ENCODE data around the gene ANO10.
A peak's percentile ranks its signal among the peaks of the same experiment; 100 is the strongest.
"Not testable (repeated sequence)": the region's sequence is repeated elsewhere in the genome, so short reads cannot be mapped to it uniquely, and the experiment has no call there.

Gene ANO10

GRCh38 chr3:43629257-43629656 lies 7.4 kb upstream of the ANO10 start:
- DNase-seq (ENCODE audit: low spot score), result no peak

GRCh38 chr3:43627360-43627759 lies 5.5 kb upstream of the ANO10 start:
- DNase-seq (ENCODE audit: low spot score), result no peak

DNA sequence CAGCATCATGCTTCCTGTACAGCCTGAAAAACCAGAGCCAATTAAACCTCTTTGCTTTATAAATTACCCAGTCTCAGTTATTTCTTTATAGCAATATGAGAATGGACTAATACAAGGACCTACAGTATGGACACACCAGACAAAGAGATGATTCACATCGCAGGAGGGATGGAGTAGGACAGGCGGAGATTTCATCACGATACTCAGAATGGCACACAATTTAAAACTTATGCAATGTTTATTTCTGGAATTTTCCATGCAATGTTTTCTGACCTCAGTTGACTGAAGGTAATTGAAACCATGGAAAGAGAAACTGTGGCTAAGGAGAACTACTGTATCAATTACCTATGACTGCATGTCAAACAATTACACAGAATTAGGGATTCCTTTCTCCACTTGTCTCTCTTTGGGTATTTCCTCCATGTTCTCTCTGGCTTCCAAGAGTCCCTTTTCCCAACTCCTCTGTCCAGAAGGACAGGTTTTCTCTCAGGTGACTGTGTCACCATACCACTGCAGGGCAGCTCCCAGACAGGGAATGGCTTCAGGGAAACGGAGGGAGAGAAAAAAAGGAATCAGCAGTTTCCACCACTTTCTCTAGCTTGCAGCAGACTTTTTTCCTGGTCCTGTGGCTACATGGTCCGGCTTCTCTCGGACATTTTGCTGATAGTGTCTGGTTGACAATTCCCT lies 3.0 kb upstream of the ANO10 start:
- no peak for DNase-seq (ENCODE audit: low spot score)

- peak; percentile 25 for DNase-seq (ENCODE audit: low spot score)
These were observed 768 bp downstream of the ANO10 start for GRCh38 chr3:43620831-43621655.

GRCh38 chr3:43619588-43619987 lies 2.2 kb downstream of the ANO10 start:
- DNase-seq (ENCODE audit: low spot score), result no peak

- DNase-seq (ENCODE audit: low spot score), result no peak
These were observed 3.7 kb downstream of the ANO10 start for GRCh38 chr3:43618142-43618541.

GRCh38 chr3:43616034-43616433 lies 5.8 kb downstream of the ANO10 start:
- no peak for DNase-seq (ENCODE audit: low spot score)

DNA sequence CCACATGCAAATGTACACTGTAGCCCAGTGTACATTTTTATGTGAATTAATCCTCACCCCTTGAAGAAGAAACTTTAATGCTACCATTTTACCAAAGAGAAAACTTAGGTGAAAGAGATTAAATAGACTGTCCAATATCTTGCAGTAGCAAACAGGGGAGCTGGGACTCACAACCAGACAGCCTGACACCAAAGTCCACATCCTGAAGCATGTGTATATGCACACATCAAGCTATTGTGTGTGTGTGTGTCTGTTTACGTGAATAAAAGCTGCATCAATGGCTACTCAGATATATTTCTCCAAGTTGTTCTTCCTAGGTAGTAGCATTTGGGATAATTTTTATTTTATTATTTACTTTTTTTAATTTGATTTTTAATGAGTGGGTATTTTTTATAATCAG lies 6.7 kb downstream of the ANO10 start:
- no peak for DNase-seq (ENCODE audit: low spot score)

DNA sequence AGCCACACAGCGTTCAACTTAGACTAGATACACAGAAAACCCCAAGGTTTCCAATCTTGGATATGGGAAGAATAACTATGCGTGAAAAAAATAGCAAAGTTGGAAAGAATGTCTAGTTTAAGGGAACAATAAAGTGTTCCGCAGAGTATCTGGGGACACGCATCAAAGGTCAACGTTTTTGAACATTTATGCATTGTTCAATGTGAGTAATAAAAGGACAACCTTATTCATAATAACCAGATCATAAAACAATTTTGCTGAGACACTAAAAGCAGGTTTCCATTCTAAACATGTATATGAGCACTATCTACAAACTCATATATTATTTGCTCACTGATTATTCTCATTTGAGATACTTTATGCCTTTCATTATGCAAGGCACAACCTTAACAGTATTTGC lies 7.8 kb downstream of the ANO10 start:
- no peak for DNase-seq (ENCODE audit: low spot score)

GRCh38 chr3:43612419-43612818 lies 9.4 kb downstream of the ANO10 start:
- no peak for DNase-seq (ENCODE audit: low spot score)

DNA sequence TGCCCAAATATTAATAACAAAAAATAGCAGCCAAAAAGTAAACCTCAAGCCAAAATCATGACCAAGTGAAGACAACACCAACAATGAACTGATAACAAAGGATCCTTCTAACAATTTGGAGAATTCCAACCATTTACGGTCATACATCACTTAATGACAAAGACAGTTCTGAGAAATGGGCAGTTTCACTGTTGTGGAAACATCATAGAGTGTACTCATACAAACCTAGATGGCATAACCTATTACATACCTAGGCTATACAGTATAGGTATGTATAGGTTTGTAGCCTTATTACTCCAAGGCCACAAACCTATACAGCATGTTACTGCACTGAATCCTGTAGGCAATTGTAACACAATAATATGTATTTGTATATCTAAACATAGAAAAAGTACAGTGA lies 12.4 kb downstream of the ANO10 start:
- DNase-seq (ENCODE audit: low spot score), result no peak

- DNase-seq (ENCODE audit: low spot score), result no peak
These were observed 13.1 kb downstream of the ANO10 start for GRCh38 chr3:43608751-43609150.

DNA sequence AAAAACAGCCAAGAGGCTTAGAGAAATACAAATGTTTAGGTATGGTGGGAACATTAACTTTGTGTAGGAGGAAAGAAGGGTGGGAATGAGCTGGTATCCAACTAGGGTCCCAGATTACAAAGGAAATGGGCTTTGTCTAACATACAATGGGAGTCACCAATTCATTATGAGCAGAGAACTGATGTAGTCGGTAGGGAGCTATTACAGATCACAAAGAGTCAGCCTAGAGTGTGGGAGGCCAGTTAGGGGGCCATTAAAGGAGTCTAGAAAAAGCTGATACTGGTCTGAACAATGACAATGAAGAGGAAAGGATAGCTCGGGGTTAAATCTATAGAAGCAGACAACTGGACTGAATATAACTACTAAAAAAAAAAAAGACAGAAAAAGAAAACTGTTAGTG lies 15.5 kb downstream of the ANO10 start:
- no peak for DNase-seq (ENCODE audit: low spot score)

DNA sequence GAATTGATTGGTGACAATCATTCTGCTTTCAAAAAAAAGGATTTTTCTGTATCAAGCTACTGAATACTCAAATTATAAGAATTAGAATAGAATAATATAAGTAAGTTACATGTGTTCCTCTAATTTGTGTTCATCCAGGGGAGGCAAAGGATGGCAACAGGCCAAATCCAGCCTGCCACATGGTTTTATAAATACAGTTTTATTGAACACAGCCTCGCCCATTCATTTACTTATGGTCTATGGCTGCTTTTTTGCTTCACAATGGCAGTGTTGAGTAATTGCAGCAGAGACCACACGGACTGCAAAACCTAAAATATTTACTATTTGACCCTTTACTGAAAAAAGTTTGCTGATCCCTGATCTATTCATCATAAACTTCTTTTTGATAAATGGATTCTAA lies 21.9 kb downstream of the ANO10 start:
- not testable (repeated sequence) for DNase-seq (ENCODE audit: low spot score)

GRCh38 chr3:43597961-43598360 lies 23.9 kb downstream of the ANO10 start:
- DNase-seq (ENCODE audit: low spot score), result no peak

DNA sequence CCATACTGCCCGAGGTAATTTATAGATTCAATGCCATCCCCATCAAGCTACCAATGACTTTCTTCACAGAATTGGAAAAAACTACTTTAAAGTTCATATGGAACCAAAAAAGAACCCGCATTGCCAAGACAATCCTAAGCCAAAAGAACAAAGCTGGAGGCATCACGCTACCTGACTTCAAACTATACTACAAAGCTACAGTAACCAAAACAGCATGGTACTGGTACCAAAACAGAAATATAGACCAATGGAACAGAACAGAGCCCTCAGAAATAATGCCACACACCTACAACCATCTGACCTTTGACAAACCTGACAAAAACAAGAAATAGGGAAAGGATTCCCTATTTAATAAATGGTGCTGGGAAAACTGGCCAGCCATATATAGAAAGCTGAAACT lies 25.6 kb downstream of the ANO10 start:
- not testable (repeated sequence) for DNase-seq (ENCODE audit: low spot score)

DNA sequence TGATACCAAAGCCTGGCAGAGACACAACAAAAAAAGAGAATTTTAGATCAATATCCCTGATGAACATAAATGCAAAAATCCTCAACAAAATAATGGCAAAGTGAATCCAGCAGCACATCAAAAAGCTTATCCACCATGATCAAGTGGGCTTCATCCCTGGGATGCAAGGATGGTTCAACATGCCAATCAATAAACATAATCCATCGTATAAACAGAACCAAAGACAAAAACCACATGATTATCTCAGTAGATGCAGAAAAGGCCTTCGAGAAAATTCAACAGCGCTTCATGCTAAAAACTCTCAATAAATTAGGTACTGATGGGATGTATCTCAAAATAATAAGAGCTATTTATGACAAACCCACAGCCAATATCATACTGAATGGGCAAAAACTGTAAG lies 26.5 kb downstream of the ANO10 start:
- DNase-seq (ENCODE audit: low spot score), result not testable (repeated sequence)

DNA sequence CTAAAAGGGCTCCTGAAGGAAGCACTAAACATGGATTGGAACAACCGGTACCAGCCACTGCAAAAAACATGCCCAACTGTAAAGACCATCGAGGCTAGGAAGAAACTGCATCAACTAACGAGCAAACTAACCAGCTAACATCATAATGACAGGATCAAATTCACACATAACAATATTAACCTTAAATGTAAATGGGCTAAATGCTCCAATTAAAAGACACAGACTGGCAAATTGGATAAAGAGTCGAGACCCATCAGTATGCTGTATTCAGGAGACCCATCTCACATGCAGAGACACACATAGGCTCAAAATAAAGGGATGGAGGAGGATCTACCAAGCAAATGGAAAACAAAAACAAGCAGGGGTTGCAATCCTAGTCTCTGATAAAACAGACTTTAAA lies 28.2 kb downstream of the ANO10 start:
- DNase-seq (ENCODE audit: low spot score), result not testable (repeated sequence)

DNA sequence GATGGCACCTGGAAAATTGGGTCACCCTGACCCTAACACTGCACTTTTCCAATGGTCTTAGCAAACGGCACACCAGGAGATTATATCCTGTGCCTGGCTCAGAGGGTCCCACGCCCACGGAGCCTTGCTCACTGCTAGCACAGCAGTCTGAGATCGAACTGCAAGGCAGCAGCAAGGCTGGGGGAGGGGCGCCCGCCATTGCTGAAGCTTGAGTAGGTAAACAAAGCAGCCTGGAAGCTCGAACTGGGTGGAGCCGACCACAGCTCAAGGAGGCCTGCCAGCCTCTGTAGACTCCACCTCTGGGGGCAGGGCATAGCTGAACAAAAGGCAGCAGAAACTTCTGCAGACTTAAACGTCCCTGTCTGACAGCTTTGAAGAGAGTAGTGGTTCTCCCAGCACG lies 29.9 kb downstream of the ANO10 start:
- DNase-seq (ENCODE audit: low spot score), result not testable (repeated sequence)

GRCh38 chr3:43587303-43587702 lies 34.5 kb downstream of the ANO10 start:
- DNase-seq (ENCODE audit: low spot score), result no peak

- DNase-seq (ENCODE audit: low spot score), result no peak
These were observed 37.6 kb downstream of the ANO10 start for GRCh38 chr3:43584043-43584826.

DNA sequence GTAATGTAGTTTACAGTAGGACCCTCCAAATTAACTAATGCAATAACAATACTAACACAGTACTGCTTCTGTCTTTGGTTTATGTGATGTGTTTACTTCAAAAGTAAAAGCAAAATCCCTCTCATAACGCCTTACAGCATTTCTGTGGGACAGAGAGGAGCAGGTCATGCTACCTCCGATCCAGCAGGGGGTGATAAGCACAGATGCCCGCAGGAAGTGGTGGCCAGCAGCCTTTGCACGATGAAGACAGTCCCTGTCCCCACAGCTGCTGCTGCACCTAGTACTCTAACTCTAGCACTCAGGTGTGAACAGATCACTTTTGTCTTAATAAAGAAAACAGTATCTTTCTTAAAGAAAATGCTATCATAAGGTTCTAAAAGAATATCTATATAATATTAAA lies 38.3 kb downstream of the ANO10 start:
- no peak for DNase-seq (ENCODE audit: low spot score)

DNA sequence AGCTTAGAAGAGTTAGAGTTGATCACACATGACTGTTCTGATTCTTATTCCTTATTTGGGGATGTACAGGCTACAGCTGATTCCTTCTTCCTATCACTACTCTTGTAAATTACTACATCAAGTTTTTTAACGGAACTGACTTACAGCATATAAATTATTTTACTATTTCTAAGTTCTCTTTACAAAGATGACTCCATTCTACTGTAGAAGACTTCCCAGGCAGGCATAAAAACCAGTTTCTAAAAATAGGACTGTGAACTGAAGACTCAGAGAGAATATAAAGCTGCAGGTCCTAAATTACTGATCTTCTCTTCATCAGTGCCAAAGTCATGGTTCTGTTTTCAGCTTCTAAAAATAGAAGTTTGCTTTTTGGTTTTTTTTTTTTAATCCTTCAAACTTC lies 38.9 kb downstream of the ANO10 start:
- no peak for DNase-seq (ENCODE audit: low spot score)

Measured in AG20443 (cell line).